Gastrocnemius medialis (tissue), 4 donors: ENCODE results near the gene CXCR3.

Experiments used
- CTCF ChIP-seq, 5 experiments: fragments of 450-650 bp in 3 of 5; fragments of 200-600 bp in 2 of 5; sonication (generic) in 2 of 5; IDR thresholded peaks in 4 of 5; conservative IDR thresholded peaks in 1 of 5; 1 replicate in 4 of 5; 2 replicates in 1 of 5; pipeline ENCODE4 v1.5.1; 2016 to 2019; ENCODE audit warnings: antibody characterized with exemption in 5 of 5, mild to moderate bottlenecking in 3 of 5, moderate library complexity in 3 of 5
- POLR2A ChIP-seq, 2 donors: fragments of 450-650 bp; IDR thresholded peaks; one replicate each; pipeline ENCODE4 v1.6.1; 2017; ENCODE audit warnings: antibody characterized with exemption in 2 of 2, mild to moderate bottlenecking in 2 of 2, moderate library complexity in 2 of 2

- TF ChIP-seq CTCF (IDR thresholded peaks at IDR 0.05 in 4 of 5, conservative IDR thresholded peaks at IDR 0.05 in 1 of 5) = no peak
- no peak for TF ChIP-seq POLR2A (IDR thresholded peaks at IDR 0.05)
Observed at GRCh38 chrX:71625471-71625870, 7.2 kb upstream of the CXCR3 start.
